ENCODE results near the gene ANHX. TPM values are rescaled to one million over a fixed set of nuclear protein-coding genes. Genes with fewer than 3 reads are reported as not detected.

Gene ANHX
- total RNA-seq, 1 donor = not detected

DNA sequence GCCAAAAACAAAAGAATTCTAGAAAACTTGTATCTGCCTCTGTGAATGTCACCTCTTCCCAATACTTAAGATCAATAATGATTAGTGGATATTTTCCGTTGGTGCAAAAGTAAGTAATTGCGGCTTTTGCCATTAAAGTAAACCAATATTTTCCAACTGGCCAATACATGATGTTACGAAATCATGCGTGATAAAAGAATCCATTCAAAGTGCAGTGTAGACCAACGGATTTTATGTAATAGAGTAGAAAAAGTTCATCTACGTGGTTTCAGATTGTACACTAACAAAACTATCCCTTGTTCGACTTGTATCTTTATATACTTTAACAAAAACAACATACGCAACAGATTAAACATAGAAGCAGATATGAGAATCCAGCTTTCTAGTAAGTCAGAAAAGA is 55.0 kb downstream of the ANHX start:
- no peak for DNase-seq (ENCODE audit: low read depth)
- TF ChIP-seq, protein P1, sequence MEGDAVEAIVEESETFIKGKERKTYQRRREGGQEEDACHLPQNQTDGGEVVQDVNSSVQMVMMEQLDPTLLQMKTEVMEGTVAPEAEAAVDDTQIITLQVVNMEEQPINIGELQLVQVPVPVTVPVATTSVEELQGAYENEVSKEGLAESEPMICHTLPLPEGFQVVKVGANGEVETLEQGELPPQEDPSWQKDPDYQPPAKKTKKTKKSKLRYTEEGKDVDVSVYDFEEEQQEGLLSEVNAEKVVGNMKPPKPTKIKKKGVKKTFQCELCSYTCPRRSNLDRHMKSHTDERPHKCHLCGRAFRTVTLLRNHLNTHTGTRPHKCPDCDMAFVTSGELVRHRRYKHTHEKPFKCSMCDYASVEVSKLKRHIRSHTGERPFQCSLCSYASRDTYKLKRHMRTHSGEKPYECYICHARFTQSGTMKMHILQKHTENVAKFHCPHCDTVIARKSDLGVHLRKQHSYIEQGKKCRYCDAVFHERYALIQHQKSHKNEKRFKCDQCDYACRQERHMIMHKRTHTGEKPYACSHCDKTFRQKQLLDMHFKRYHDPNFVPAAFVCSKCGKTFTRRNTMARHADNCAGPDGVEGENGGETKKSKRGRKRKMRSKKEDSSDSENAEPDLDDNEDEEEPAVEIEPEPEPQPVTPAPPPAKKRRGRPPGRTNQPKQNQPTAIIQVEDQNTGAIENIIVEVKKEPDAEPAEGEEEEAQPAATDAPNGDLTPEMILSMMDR (IDR thresholded peaks at IDR 0.05; ENCODE audit: insufficient read depth, low read length) = no peak
- no peak overlapping the region for H3K4me3 ChIP-seq (ENCODE audit: low read depth, low read length)

DNA sequence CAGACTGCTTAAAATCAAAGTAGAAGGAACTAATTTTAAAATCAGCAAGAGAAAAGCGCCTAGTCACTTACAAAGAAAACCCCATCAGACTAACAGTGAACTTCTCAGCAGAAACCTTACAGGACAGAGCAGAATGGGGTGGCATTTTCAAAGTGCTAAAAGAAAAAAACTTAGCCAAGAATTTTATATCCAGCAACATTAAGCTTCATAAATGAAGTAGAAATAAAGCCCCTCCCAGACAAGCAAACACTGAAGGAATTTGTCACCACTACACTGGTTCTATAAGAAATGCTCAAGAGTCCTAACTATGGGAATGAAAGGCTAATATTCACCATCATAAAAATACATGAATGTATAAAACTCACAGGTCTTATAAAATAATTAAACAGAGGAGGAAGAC is 60.8 kb downstream of the ANHX start:
- DNase-seq (ENCODE audit: low read depth) = no peak
- no peak overlapping the region for H3K4me3 ChIP-seq (ENCODE audit: low read depth, low read length)
- TF ChIP-seq, protein P1 (IDR thresholded peaks at IDR 0.05; ENCODE audit: insufficient read depth, low read length) = no peak

DNA sequence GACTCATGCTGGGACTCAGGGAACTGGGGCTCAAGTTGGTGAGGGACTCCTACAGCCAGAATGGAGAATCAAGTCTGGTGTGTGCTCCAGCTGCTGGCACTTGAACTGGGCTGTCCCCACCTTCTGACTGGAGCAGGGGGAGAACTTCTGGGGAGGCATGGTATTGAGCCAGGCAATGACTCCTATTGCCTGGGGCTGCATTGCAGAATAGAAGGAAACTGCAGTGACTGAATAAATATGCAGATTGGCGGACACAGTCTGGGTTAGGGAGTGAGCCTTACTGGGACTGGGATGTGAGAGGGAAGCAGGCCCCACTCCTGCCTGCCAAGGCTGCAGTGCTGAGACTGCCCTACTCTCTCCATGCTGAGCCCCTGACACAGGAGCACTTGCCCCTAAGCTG is 63.2 kb downstream of the ANHX start:
- TF ChIP-seq, protein P1 (IDR thresholded peaks at IDR 0.05; ENCODE audit: insufficient read depth, low read length) = no peak
- DNase-seq (ENCODE audit: low read depth) = no peak
- H3K4me3 ChIP-seq (ENCODE audit: low read depth, low read length) = no peak overlapping the region

Small RNAs within 50 kb of the gene (small RNA-seq; reads per million reads assigned to genes)
- not detected for gene RF00019
- gene RNU6-717P = not detected

Other genes starting within 250 kb of the ANHX start
- gene ZNF26, start 249.5 kb downstream of the ANHX start, total RNA-seq (ENCODE audit: low replicate concordance) = 14.0 and 27.6 TPM in 2 replicates
- 25.9 and 26.7 TPM in 2 replicates for gene ZNF84, start 198.4 kb downstream of the ANHX start, total RNA-seq (ENCODE audit: low replicate concordance)
- gene ZNF140, start 155.0 kb downstream of the ANHX start, total RNA-seq (ENCODE audit: low replicate concordance) = 16.4 and 23.1 TPM in 2 replicates
- gene ZNF891, start 105.6 kb downstream of the ANHX start, total RNA-seq (ENCODE audit: low replicate concordance) = 1.8 and 1.9 TPM in 2 replicates
- gene ZNF10, start 105.2 kb downstream of the ANHX start, total RNA-seq (ENCODE audit: low replicate concordance) = 9.5 and 10.3 TPM in 2 replicates
- 11.8 and 22.9 TPM in 2 replicates for gene ZNF268, start 54.4 kb downstream of the ANHX start, total RNA-seq (ENCODE audit: low replicate concordance)